Transverse colon (tissue), 4 donors: ENCODE data around the gene UCK1.

Experiments used
- POLR2A ChIP-seq: fragments of 450-650 bp; IDR thresholded peaks from one replicate; pipeline ENCODE4 v1.6.1; 2016; ENCODE audit warnings: antibody characterized with exemption, mild to moderate bottlenecking, moderate library complexity
- POLR2AphosphoS5 ChIP-seq, 3 donors: sonication (generic); formaldehyde crosslinking; IDR thresholded peaks; one replicate each; pipeline ENCODE4 v1.6.1; 2016; ENCODE audit warnings: antibody characterized with exemption in 3 of 3
- TF ChIP-seq, protein P1 (sequence below), 5 experiments: fragments of 200-600 bp in 3 of 5; fragments of 450-650 bp in 2 of 5; sonication (generic) in 3 of 5; IDR thresholded peaks; 1 replicate in 2 of 5; 2 replicates in 3 of 5; pipeline ENCODE4 v1.5.1; 2016 to 2017; ENCODE audit warnings: antibody characterized with exemption in 5 of 5, inconsistent platforms in 3 of 5, mild to moderate bottlenecking in 2 of 5, moderate library complexity in 1 of 5

DNA sequence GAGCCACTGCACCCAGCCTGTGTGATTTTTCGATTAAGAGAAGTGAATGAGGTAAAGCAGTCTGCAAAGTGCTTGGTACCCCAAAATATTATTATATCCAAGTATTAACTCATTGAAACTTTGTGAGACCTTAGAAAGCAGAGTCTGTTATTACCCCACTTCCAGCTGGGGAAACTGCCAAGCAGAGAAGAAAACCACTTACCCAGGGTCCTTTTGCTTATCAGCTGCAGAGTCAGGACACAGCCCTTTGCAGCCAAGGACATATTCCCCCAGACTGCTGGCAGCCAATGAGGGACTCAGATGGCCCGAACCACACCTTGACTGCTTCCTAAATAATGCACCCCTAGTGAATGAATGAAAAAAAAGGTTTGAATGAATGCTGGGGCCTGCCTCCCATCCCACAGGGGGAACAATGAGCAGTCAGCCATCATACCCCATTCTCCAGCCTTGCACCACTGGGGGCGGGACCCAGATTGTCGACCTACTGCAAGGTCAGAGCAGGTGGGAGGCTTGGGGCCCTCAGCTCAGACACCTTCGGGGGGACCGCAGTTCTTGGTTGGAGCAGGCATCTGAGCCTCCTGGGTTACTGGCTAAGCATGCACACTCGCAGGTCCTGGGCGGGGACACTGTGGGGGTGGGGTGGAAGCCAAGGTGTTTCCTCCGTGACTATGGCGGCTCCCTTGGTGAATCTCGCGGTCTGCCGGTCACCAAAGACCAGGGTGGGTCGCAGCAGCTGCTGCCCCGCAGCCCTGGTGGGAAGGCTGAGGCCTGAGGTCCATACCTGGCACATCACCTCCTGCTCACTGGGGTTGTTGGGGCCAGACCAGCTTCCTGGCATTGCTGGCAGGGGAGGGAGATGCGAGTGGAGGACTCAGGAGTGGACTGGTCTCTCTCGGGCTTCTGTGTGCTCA is 43.9 kb upstream of the UCK1 start:
- TF ChIP-seq, protein P1, sequence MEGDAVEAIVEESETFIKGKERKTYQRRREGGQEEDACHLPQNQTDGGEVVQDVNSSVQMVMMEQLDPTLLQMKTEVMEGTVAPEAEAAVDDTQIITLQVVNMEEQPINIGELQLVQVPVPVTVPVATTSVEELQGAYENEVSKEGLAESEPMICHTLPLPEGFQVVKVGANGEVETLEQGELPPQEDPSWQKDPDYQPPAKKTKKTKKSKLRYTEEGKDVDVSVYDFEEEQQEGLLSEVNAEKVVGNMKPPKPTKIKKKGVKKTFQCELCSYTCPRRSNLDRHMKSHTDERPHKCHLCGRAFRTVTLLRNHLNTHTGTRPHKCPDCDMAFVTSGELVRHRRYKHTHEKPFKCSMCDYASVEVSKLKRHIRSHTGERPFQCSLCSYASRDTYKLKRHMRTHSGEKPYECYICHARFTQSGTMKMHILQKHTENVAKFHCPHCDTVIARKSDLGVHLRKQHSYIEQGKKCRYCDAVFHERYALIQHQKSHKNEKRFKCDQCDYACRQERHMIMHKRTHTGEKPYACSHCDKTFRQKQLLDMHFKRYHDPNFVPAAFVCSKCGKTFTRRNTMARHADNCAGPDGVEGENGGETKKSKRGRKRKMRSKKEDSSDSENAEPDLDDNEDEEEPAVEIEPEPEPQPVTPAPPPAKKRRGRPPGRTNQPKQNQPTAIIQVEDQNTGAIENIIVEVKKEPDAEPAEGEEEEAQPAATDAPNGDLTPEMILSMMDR (IDR thresholded peaks at IDR 0.05) = no peak
- TF ChIP-seq POLR2AphosphoS5 (IDR thresholded peaks at IDR 0.05) = no peak
- no peak for TF ChIP-seq POLR2A
